GM21526 (cell line): ENCODE results near the gene DENND5B.
A peak's percentile ranks its signal among the peaks of the same experiment; 100 is the strongest.
"Not testable (repeated sequence)": the region's sequence is repeated elsewhere in the genome, so short reads cannot be mapped to it uniquely, and the experiment has no call there.

Source experiments
- ATAC-seq: cut with Tn5 transposase; IDR thresholded peaks from one replicate; pipeline ENCODE4 v1.9.1; 2021; ENCODE audit warnings: moderate library complexity; ENCODE audit not compliant: unreplicated experiment, low FRiP score

DENND5B gene

GRCh38 chr12:31477687-31478086 lies 113.2 kb downstream of the DENND5B start:
- ATAC-seq, result no peak

GRCh38 chr12:31476437-31476836 lies 114.5 kb downstream of the DENND5B start:
- no peak for ATAC-seq

- ATAC-seq, result not testable (repeated sequence)
Measured at GRCh38 chr12:31475610-31476009, 115.3 kb downstream of the DENND5B start.

- no peak for ATAC-seq
Measured at GRCh38 chr12:31474751-31475150, 116.2 kb downstream of the DENND5B start.

- ATAC-seq, result no peak
Measured at GRCh38 chr12:31471823-31472222, 119.1 kb downstream of the DENND5B start.

- ATAC-seq, result no peak
Measured at GRCh38 chr12:31471051-31471450, 119.9 kb downstream of the DENND5B start.

- ATAC-seq, result no peak
Measured at GRCh38 chr12:31470459-31470858, 120.5 kb downstream of the DENND5B start.

GRCh38 chr12:31466768-31467167 lies 124.2 kb downstream of the DENND5B start:
- ATAC-seq, result no peak

- ATAC-seq, result no peak
Measured at GRCh38 chr12:31465002-31465401, 125.9 kb downstream of the DENND5B start.

GRCh38 chr12:31460024-31460423 lies 130.9 kb downstream of the DENND5B start:
- no peak for ATAC-seq

GRCh38 chr12:31456562-31456961 lies 134.4 kb downstream of the DENND5B start:
- no peak for ATAC-seq

GRCh38 chr12:31444736-31445135 lies 146.2 kb downstream of the DENND5B start:
- no peak for ATAC-seq

- ATAC-seq, result no peak
Measured at GRCh38 chr12:31440586-31440985, 150.3 kb downstream of the DENND5B start.

GRCh38 chr12:31440134-31440533 lies 150.8 kb downstream of the DENND5B start:
- no peak for ATAC-seq

- no peak for ATAC-seq
Measured at GRCh38 chr12:31431721-31432240, 159.2 kb downstream of the DENND5B start.

GRCh38 chr12:31423405-31423804 lies 167.5 kb downstream of the DENND5B start:
- no peak for ATAC-seq

- ATAC-seq, result no peak
Measured at GRCh38 chr12:31412292-31412801, 178.6 kb downstream of the DENND5B start.

- ATAC-seq, result no peak
Measured at GRCh38 chr12:31408763-31409162, 182.2 kb downstream of the DENND5B start.

GRCh38 chr12:31407562-31407961 lies 183.4 kb downstream of the DENND5B start:
- no peak for ATAC-seq

- peak; percentile 72 for ATAC-seq
Measured at GRCh38 chr12:31406345-31406744, 184.6 kb downstream of the DENND5B start.

GRCh38 chr12:31405021-31405420 lies 185.9 kb downstream of the DENND5B start:
- ATAC-seq, result no peak

- peak; percentile 82 for ATAC-seq
Measured at GRCh38 chr12:31403099-31403607, 187.8 kb downstream of the DENND5B start.
